H1 (cell line): Measurements from ENCODE around the gene ANKRD62. TPM values are rescaled to one million over a fixed set of nuclear protein-coding genes. Genes with fewer than 3 reads are reported as not detected.

Experiments used
- CTCF ChIA-PET: fragments of 300-600 bp; sonication (Branson Sonifier 250); formaldehyde crosslinking; loops from one replicate; lab custom pipeline; 2021; ENCODE audit not compliant: partially characterized antibody; lab: Charles Lee
- POLR2A ChIA-PET: fragments of 300-600 bp; sonication (Branson Sonifier 250); formaldehyde crosslinking; loops from one replicate; lab custom pipeline; 2021; ENCODE audit warnings: inconsistent platforms; ENCODE audit not compliant: partially characterized antibody; lab: Charles Lee
- DNase-seq, 2 experiments: peaks; one replicate each; pipeline versions ENCODE4 v3.0.0 to v3.0.0-alpha.2; 2010 to 2022; ENCODE audit warnings: low spot score in 2 of 2, low read depth in 1 of 2, mixed read lengths in 1 of 2
- FAIRE-seq: peaks from 2 replicates; lab custom pipeline; 2011; peaks lifted over from hg19 to GRCh38; lab: Jason Lieb, UNC
- H2AFZ ChIP-seq: 2 replicates; pipeline ENCODE4 v1.8.1; 2012; ENCODE audit warnings: low read length, inconsistent platforms
- H2AK5ac ChIP-seq: 2 replicates; pipeline ENCODE4 v1.6.1; 2013; ENCODE audit warnings: low read depth, low read length
- H2BK120ac ChIP-seq: replicated peaks from 2 replicates; pipeline ENCODE3; 2013; ENCODE audit warnings: low read depth, low read length, inconsistent platforms
- H2BK12ac ChIP-seq: 2 replicates; pipeline ENCODE4 v1.6.1; 2013; ENCODE audit warnings: low read depth, low read length
- H2BK15ac ChIP-seq: 2 replicates; pipeline ENCODE4 v1.6.1; 2013; ENCODE audit warnings: low read length
- H2BK20ac ChIP-seq: 2 replicates; pipeline ENCODE4 v1.6.1; 2013; ENCODE audit warnings: low read length
- H2BK5ac ChIP-seq: 2 replicates; pipeline ENCODE4 v1.6.1; 2013; ENCODE audit warnings: low read depth, low read length
- H3K14ac ChIP-seq: 2 replicates; pipeline ENCODE4 v1.6.1; 2013; ENCODE audit warnings: inconsistent platforms; ENCODE audit not compliant: insufficient read length
- H3K18ac ChIP-seq: 2 replicates; pipeline ENCODE4 v1.6.1; 2013; ENCODE audit warnings: low read length; ENCODE audit errors: extremely low read depth
- H3K23ac ChIP-seq: 2 replicates; pipeline ENCODE4 v1.6.1; 2013; ENCODE audit warnings: inconsistent platforms; ENCODE audit not compliant: insufficient read length
- H3K23me2 ChIP-seq: 2 replicates; pipeline ENCODE4 v1.6.1; 2013; ENCODE audit warnings: low read depth, low read length
- H3K27ac ChIP-seq: 2 replicates; pipeline ENCODE4 v1.6.1; 2011; ENCODE audit warnings: low read depth, low read length, inconsistent platforms
- H3K27me3 ChIP-seq, 4 experiments: replicated peaks in 1 of 4; 1 replicate in 1 of 4; 2 replicates in 3 of 4; pipeline versions ENCODE4 v1.6.1 to v1.8.1; 2011 to 2013; ENCODE audit warnings: low read length in 3 of 4, mild to moderate bottlenecking in 3 of 4, inconsistent platforms in 2 of 4, mixed read lengths in 2 of 4, moderate library complexity in 1 of 4; ENCODE audit not compliant: control insufficient read depth in 3 of 4, insufficient read depth in 3 of 4; ENCODE audit errors: extremely low read depth in 1 of 4
- H3K36me3 ChIP-seq, 4 experiments: 2 replicates each; pipeline versions ENCODE4 v1.6.1 to v1.8.1; 2011 to 2013; ENCODE audit warnings: mild to moderate bottlenecking in 4 of 4, low read length in 3 of 4, moderate library complexity in 2 of 4, control low read depth in 1 of 4, inconsistent platforms in 1 of 4; ENCODE audit not compliant: insufficient read depth in 4 of 4, control insufficient read depth in 2 of 4
- H3K4ac ChIP-seq: replicated peaks from 2 replicates; pipeline ENCODE3; 2013; ENCODE audit warnings: low read length, low read depth, mixed read lengths, inconsistent platforms; ENCODE audit not compliant: insufficient read length
- H3K4me1 ChIP-seq, 4 experiments: replicated peaks in 1 of 4; 1 replicate in 1 of 4; 2 replicates in 3 of 4; pipeline versions ENCODE4 v1.6.1 to v1.8.1; 2011 to 2013; ENCODE audit warnings: low read length in 3 of 4, inconsistent platforms in 2 of 4, mixed read lengths in 1 of 4; ENCODE audit not compliant: insufficient read depth in 4 of 4, control insufficient read depth in 3 of 4
- H3K4me2 ChIP-seq, 2 experiments: 2 replicates each; pipeline versions ENCODE4 v1.6.1 to v1.8.1; 2011 to 2013; ENCODE audit warnings: low read depth in 2 of 2, low read length in 2 of 2, control low read depth in 1 of 2, inconsistent platforms in 1 of 2, mild to moderate bottlenecking in 1 of 2; ENCODE audit not compliant: insufficient read depth in 1 of 2
- H3K4me3 ChIP-seq, 4 experiments: fragments of 200-600, 300-600 bp in 1 of 4; sonication (generic), shearing (Covaris generic), sonication (Bioruptor Twin) in 1 of 4; 2 replicates each; pipeline versions ENCODE4 v1.5.1 to v1.8.1; 2011 to 2016; ENCODE audit warnings: low read length in 4 of 4, low read depth in 3 of 4, control low read depth in 2 of 4, inconsistent platforms in 2 of 4, mild to moderate bottlenecking in 2 of 4, mixed read lengths in 1 of 4, moderate library complexity in 1 of 4; ENCODE audit not compliant: insufficient read depth in 2 of 4; ENCODE audit errors: extremely low read depth in 1 of 4
- H3K56ac ChIP-seq: replicated peaks from 2 replicates; pipeline ENCODE3; 2013; ENCODE audit warnings: low read depth, mild to moderate bottlenecking, mixed read lengths, low read length, inconsistent platforms; ENCODE audit not compliant: insufficient read length
- H3K79me1 ChIP-seq: 2 replicates; pipeline ENCODE4 v1.6.1; 2013; ENCODE audit warnings: low read depth, low read length, control low read depth
- H3K79me2 ChIP-seq, 2 experiments: 2 replicates each; pipeline versions ENCODE4 v1.6.1 to v1.8.1; 2012 to 2013; ENCODE audit warnings: low read length in 2 of 2, mild to moderate bottlenecking in 2 of 2, inconsistent platforms in 1 of 2; ENCODE audit not compliant: insufficient read depth in 2 of 2, control insufficient read depth in 1 of 2
- H3K9ac ChIP-seq, 4 experiments: replicated peaks in 1 of 4; 1 replicate in 1 of 4; 2 replicates in 3 of 4; pipeline versions ENCODE4 v1.6.1 to v1.8.1; 2011 to 2013; ENCODE audit warnings: low read depth in 3 of 4, low read length in 3 of 4, control low read depth in 2 of 4, mild to moderate bottlenecking in 2 of 4, moderate library complexity in 2 of 4, inconsistent platforms in 1 of 4; ENCODE audit errors: extremely low read depth in 1 of 4
- H3K9me3 ChIP-seq, 2 experiments: 2 replicates each; pipeline versions ENCODE4 v1.6.1 to v1.8.1; 2012 to 2013; ENCODE audit warnings: mild to moderate bottlenecking in 2 of 2, moderate library complexity in 2 of 2, control low read depth in 1 of 2, inconsistent platforms in 1 of 2, low read depth in 1 of 2, low read length in 1 of 2, mixed read lengths in 1 of 2; ENCODE audit not compliant: insufficient read depth in 2 of 2
- H4K20me1 ChIP-seq, 2 experiments: replicated peaks in 1 of 2; 2 replicates each; pipeline versions ENCODE3 to v1.8.1; 2011 to 2013; ENCODE audit warnings: inconsistent platforms in 2 of 2, low read length in 2 of 2, mild to moderate bottlenecking in 1 of 2; ENCODE audit not compliant: insufficient read depth in 2 of 2, control insufficient read depth in 1 of 2
- H4K5ac ChIP-seq: 2 replicates; pipeline ENCODE4 v1.6.1; 2013; ENCODE audit warnings: low read length, low read depth, mixed read lengths, inconsistent platforms; ENCODE audit not compliant: insufficient read length
- H4K8ac ChIP-seq: 2 replicates; pipeline ENCODE4 v1.8.0; 2013; ENCODE audit warnings: mild to moderate bottlenecking, moderate library complexity, low read length, inconsistent platforms; ENCODE audit not compliant: insufficient read depth; ENCODE audit errors: extremely low read depth
- H4K91ac ChIP-seq: replicated peaks from 2 replicates; pipeline ENCODE3; 2013; ENCODE audit warnings: low read length, mixed read lengths, inconsistent platforms; ENCODE audit not compliant: insufficient read length
- ATF3 ChIP-seq: IDR thresholded peaks from 2 replicates; pipeline ENCODE4 v1.6.1; 2011; ENCODE audit warnings: low read depth, mild to moderate bottlenecking, low read length; ENCODE audit not compliant: insufficient read depth
- TCF12 ChIP-seq: IDR thresholded peaks from 2 replicates; pipeline ENCODE4 v1.6.1; 2011; ENCODE audit warnings: low read depth, mild to moderate bottlenecking, low read length
- WGBS, 2 experiments: shearing (Covaris generic) in 1 of 2; methylation state at CpG; one replicate each; pipeline versions ENCODE4 v1.1.6 to v1.1.7; 2013 to 2015; ENCODE audit warnings: low lambda C conversion rate in 2 of 2, mixed read lengths in 2 of 2, inconsistent platforms in 1 of 2, low coverage in 1 of 2, missing lambda C conversion rate in 1 of 2; ENCODE audit not compliant: insufficient replicate concordance in 2 of 2, insufficient coverage in 1 of 2, insufficient read length in 1 of 2; ENCODE audit errors: extremely low coverage in 1 of 2, missing lambda C conversion rate in 1 of 2; 5-methylcytosine and 5-hydroxymethylcytosine counted together
- polyA plus RNA-seq, 7 experiments: library from polyadenylated mRNA; depleted of rRNA in 3 of 7; stranded (reverse) in 5 of 7; unstranded in 2 of 7; fragments of >200 nt in 5 of 7; fragments of 200-250 nt in 2 of 7; gene quantifications; 1 replicate in 5 of 7; 2 replicates in 1 of 7; 4 replicates in 1 of 7; pipeline versions ENCODE4 v1.2.1 to v1.2.3, GENCODE V29; 2011 to 2013; ENCODE audit warnings: missing spikeins in 2 of 7, mixed read lengths in 2 of 7
- total RNA-seq: library from RNA; stranded (reverse); fragmentation: NEBNext Ultra II Directional; extraction: Animal tissue kit (Norgen Biotek cat#: 25700); gene quantifications from 2 replicates; pipeline ENCODE4 v1.2.1, GENCODE V29; 2021

The ANKRD62 gene
- total and polyA plus RNA-seq, 2 of the 8 experiments (the other 6 are each of a cell fraction or from before 2014, with no cell fraction given): not detected

- no peaks in the 10 kb centered on the region for H3K9me3 ChIP-seq
- CTCF ChIA-PET: interaction anchor here (0.9 to 3.1 kb wide), 4 partner anchors 11 to 317 kb away, joined by 3 to 26 read pairs (median 4); no protein-coding TSS in a partner anchor
- no peak for FAIRE-seq
- DNase-seq: no peak
- no peaks in the 10 kb centered on the region for H3K36me3 ChIP-seq
- H3K79me2 ChIP-seq: no peaks in the 10 kb centered on the region
- H3K23me2 ChIP-seq: no peaks in the 10 kb centered on the region
- no peak overlapping the region for H4K8ac ChIP-seq
- no peak overlapping the region; a peak in 1 of 7 replicates for H3K9ac ChIP-seq
- no peak overlapping the region for H4K91ac ChIP-seq
- no peak overlapping the region for H2BK20ac ChIP-seq
- H3K4me1 ChIP-seq: peaks cover 0 to 4% (median 0%) of the 10 kb centered on the region in 4 experiments; a peak in 1 of 7 replicates
- H3K79me1 ChIP-seq: no peaks in the 10 kb centered on the region
- H3K4ac ChIP-seq: no peak overlapping the region
- H2BK12ac ChIP-seq: no peak overlapping the region
- no peak overlapping the region for H3K56ac ChIP-seq
- no peak overlapping the region for H2BK5ac ChIP-seq
- H3K27ac ChIP-seq: no peak overlapping the region
- TF ChIP-seq TCF12 (no peak), ATF3 (no peak)
- TF ChIP-seq, all 59 proteins: peak for 0
- Histone ChIP-seq H3K4me3 (no peak overlapping the region), H3K4me2 (no peak overlapping the region), H2AK5ac (no peak overlapping the region), H4K20me1 (no peaks in the 10 kb centered on the region), H3K14ac (no peak overlapping the region), H3K27me3 (no peaks in the 10 kb centered on the region; a peak in 1 of 7 replicates), H2AFZ (no peak overlapping the region; the same call in 1 of the 2 replicates), H4K5ac (no peak overlapping the region), H3K18ac (no peak overlapping the region), H3K23ac (no peak overlapping the region), H2BK120ac (no peak overlapping the region), H2BK15ac (no peak overlapping the region)
- POLR2A ChIA-PET: no interaction called here
- 92% methylated on average over 9 of the region's 9 CpGs; no CpG with 5 or more reads in 1 of the 2 experiments for WGBS, 2 experiments
These were observed 43.4 kb upstream of the ANKRD62 start for GRCh38 chr18:12049978-12050811.
